Gastroesophageal sphincter (tissue), 3 donors: ENCODE results near the gene HECTD4.

Experiments used
- CTCF ChIP-seq, 4 experiments: fragments of 200-600 bp in 2 of 4; fragments of 450-650 bp in 2 of 4; sonication (generic) in 1 of 4; IDR thresholded peaks; one replicate each; pipeline ENCODE4 v1.5.1; 2017 to 2019; ENCODE audit warnings: antibody characterized with exemption in 4 of 4, mild to moderate bottlenecking in 2 of 4, moderate library complexity in 2 of 4
- POLR2A ChIP-seq, 2 donors: fragments of 450-650 bp; IDR thresholded peaks; one replicate each; pipeline ENCODE4 v1.6.1; 2017; ENCODE audit warnings: antibody characterized with exemption in 2 of 2, mild to moderate bottlenecking in 2 of 2, moderate library complexity in 1 of 2
- POLR2AphosphoS5 ChIP-seq: sonication (generic); formaldehyde crosslinking; IDR thresholded peaks from one replicate; pipeline ENCODE4 v1.6.1; 2017; ENCODE audit warnings: antibody characterized with exemption

- peak in 1 of 4 experiments; percentile 11 for TF ChIP-seq CTCF (IDR thresholded peaks at IDR 0.05)
- TF ChIP-seq POLR2A (IDR thresholded peaks at IDR 0.05): no peak
- no peak for TF ChIP-seq POLR2AphosphoS5
Observed at GRCh38 chr12:112111931-112112330, 270.3 kb downstream of the HECTD4 start.
